Umbilical cord (tissue), 2 donors: ENCODE data around the gene IL17D. TPM values are rescaled to one million over a fixed set of nuclear protein-coding genes. Genes with fewer than 3 reads are reported as not detected.

Experiments
- DNase-seq: peaks from one replicate; pipeline ENCODE4 v3.0.0-alpha.2; 2015; ENCODE audit warnings: low spot score
- total RNA-seq: library from RNA; depleted of rRNA; stranded (reverse); fragments of >200 nt; gene quantifications from one replicate; pipeline ENCODE4 v1.2.3, GENCODE V29; 2014; ENCODE audit warnings: low replicate concordance; ENCODE audit not compliant: insufficient read depth

The IL17D gene
- total RNA-seq, 1 donor from 2014 or later, result 11.8 TPM

GRCh38 chr13:20691616-20692015 is 11.9 kb upstream of the IL17D start:
- no peak for DNase-seq

GRCh38 chr13:20696073-20696472 is 7.4 kb upstream of the IL17D start:
- DNase-seq, result no peak

DNA sequence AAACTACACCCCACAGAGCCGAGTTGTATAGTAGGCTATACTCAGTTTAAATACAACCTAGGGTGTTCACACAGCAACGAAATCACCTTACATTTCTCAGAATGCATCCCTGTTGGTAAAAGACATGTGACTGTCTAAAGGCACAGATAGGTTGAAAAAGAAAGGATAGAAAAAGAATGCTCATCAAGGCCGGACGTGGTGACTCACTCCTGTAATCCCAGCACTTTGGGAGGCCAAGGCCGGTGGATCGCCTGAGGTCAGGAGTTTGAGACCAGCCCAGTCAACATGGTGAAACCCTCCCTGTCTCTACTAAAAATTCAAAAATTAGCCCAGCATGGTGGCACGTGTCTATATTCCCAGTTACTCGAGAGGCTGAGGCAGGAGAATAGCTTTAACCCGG is 3.8 kb upstream of the IL17D start:
- no peak for DNase-seq

GRCh38 chr13:20700288-20700687 is 3.2 kb upstream of the IL17D start:
- DNase-seq, result no peak

DNA sequence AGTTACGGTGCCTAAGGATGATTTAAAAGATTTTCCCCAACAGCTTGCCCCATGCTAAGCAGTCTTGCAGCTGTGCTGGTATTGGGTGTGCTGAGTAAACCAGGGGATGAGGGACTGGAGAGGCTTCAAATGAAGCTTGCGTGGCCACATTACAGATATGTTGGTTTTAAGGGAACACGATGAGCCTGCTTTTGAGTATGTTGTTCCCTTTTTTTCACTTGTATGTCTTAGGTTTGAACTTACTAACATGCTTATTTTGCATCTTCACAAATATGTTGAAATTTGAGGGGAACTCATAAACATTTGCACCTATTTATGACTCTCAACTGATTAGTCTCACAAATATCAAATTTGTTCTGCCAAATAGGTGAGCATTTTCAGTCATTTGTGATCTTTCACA is 2.0 kb upstream of the IL17D start:
- DNase-seq, result no peak

- DNase-seq, result peak; percentile 12
Measured at GRCh38 chr13:20702530-20702914, 977 bp upstream of the IL17D start.

DNA sequence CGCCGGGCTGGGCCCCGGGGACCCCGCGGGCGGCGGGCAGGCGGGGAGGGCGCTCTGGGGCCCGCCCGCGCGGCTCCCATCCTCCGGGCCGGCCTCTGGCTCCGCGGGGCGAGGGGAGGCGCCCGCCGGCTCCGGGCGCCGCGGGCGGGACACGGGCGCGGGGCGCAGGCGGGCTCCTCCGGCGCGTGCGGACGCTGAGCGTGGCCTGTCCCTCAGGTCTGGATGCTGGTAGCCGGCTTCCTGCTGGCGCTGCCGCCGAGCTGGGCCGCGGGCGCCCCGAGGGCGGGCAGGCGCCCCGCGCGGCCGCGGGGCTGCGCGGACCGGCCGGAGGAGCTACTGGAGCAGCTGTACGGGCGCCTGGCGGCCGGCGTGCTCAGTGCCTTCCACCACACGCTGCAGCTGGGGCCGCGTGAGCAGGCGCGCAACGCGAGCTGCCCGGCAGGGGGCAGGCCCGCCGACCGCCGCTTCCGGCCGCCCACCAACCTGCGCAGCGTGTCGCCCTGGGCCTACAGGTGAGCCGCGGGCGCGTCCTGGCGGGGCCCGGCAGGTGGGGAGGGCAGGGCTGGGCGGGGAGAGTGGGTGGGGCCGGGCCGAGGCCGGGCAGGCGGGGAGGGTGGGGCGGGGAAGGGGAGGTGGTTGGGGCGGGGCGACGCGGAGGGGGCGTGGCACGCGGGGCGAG is 420 bp downstream of the IL17D start:
- peak; percentile 68 for DNase-seq

DNA sequence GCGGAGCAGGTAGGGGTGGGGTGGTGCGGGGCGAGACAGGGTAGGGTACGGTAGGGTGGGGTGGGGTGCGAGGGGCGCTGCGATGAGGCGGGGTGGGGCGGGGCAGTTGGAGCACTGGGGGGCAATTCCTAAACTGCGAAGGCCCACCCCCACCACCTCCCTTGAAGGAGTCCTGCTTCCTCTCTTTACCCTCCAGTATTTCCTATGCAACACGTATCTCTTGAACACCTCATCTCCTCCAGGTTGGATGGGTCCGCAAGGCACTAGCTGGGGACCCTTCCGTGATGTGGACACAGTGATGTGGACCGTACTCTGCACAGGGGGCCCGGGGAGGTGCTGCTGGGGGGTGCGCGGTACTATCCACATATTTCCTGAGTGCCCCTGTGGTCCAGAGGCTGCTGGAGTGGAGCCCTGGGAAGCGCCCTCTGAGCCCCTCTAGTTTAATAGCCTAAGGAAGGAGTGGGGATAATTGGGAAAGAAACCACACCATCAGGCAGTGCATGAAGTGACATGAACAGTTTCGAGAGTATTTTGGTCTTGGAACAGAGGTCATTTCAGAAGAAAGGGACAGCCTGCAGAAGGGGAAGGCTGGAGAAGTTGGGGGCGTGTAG is 1.1 kb downstream of the IL17D start:
- no peak for DNase-seq

GRCh38 chr13:20706661-20707060 is 3.2 kb downstream of the IL17D start:
- DNase-seq, result no peak

GRCh38 chr13:20708216-20708615 is 4.7 kb downstream of the IL17D start:
- no peak for DNase-seq

GRCh38 chr13:20709369-20709768 is 5.9 kb downstream of the IL17D start:
- DNase-seq, result no peak

DNA sequence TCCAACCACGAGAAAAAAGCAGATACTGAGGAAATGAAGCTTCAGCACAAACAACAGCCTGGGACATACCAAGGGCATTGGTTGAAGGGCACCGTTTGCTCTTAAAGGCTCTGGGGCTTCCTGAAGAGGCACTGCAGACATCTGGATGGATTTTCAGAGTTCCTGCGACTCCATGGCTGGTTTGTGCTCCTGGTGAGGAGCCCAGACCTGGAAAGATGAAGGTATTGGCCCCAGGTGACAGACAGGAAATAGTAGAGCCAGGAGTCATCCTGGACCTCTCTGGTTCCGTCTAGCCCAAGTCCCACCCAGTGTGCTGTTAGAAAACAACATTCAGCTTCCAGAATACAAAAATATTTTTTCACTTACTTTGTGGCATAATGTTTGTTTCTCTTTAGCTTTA is 6.3 kb downstream of the IL17D start:
- no peak for DNase-seq

- DNase-seq, result no peak
Measured at GRCh38 chr13:20711301-20712044, 8.0 kb downstream of the IL17D start.

- DNase-seq, result no peak
Measured at GRCh38 chr13:20713014-20713376, 9.5 kb downstream of the IL17D start.

GRCh38 chr13:20713751-20714150 is 10.3 kb downstream of the IL17D start:
- no peak for DNase-seq

- DNase-seq, result no peak
Measured at GRCh38 chr13:20714161-20714560, 10.7 kb downstream of the IL17D start.

- peak; percentile 19 for DNase-seq
Measured at GRCh38 chr13:20714563-20715329, 11.2 kb downstream of the IL17D start.

GRCh38 chr13:20715330-20715712 is 11.8 kb downstream of the IL17D start:
- DNase-seq, result no peak

- DNase-seq, result no peak
Measured at GRCh38 chr13:20716951-20717350, 13.5 kb downstream of the IL17D start.

- no peak for DNase-seq
Measured at GRCh38 chr13:20717581-20718542, 14.4 kb downstream of the IL17D start.

- DNase-seq, result no peak
Measured at GRCh38 chr13:20718958-20719566, 15.6 kb downstream of the IL17D start.
